GM23338 (cell line): Measurements from ENCODE around the gene MRTO4. TPM values are rescaled to one million over a fixed set of nuclear protein-coding genes. Genes with fewer than 3 reads are reported as not detected.

ENCODE experiments used
- polyA plus RNA-seq: library from polyadenylated mRNA; unstranded; fragments of >200 nt; fragmentation: Nextera tagmentation; extraction: Ambion mirVana; gene quantifications from 2 replicates; pipeline ENCODE4 v1.2.1, GENCODE V29; 2016
- small RNA-seq: library from RNA; depleted of rRNA; stranded (forward); fragments of <200 nt; gene quantifications from one replicate; pipeline ENCODE3, GENCODE V24; 2014; ENCODE audit warnings: low replicate concordance
- total RNA-seq: library from RNA; depleted of rRNA; stranded (reverse); fragments of >200 nt; shearing (Covaris generic); gene quantifications from 2 replicates; pipeline ENCODE4 v1.2.3, GENCODE V29; 2014; rRNA removed

Gene MRTO4
- total and polyA plus RNA-seq, 2 experiments from 2014 or later: 54.2 to 88.5 TPM

Small RNA genes within 50 kb of the gene (small RNA-seq; reads per million reads assigned to genes)
- not detected for gene RNU6-1099P

Other genes starting within 250 kb of the MRTO4 start
- gene UBR4, start 41.5 kb upstream of the MRTO4 start, total RNA-seq: 196 and 230 TPM in 2 replicates
- gene UBR4, start 41.5 kb upstream of the MRTO4 start, polyA plus RNA-seq: 111 TPM in 2 replicates
- gene EMC1, start 281 bp upstream of the MRTO4 start, total RNA-seq: 52.2 and 53.0 TPM in 2 replicates
- gene EMC1, start 281 bp upstream of the MRTO4 start, polyA plus RNA-seq: 17.6 and 18.4 TPM in 2 replicates
- gene AKR7A3, start 37.0 kb downstream of the MRTO4 start, total RNA-seq: 0.14 TPM in 1 of 2 replicates, not detected in the other
- gene AKR7A3, start 37.0 kb downstream of the MRTO4 start, polyA plus RNA-seq: 0.24 and 0.86 TPM in 2 replicates
- 53.6 and 60.0 TPM in 2 replicates for gene AKR7A2, start 60.3 kb downstream of the MRTO4 start, total RNA-seq
- 18.2 and 20.8 TPM in 2 replicates for gene AKR7A2, start 60.3 kb downstream of the MRTO4 start, polyA plus RNA-seq
- gene SLC66A1, start 60.5 kb downstream of the MRTO4 start, total RNA-seq: 19.7 and 24.4 TPM in 2 replicates
- 6.9 and 8.6 TPM in 2 replicates for gene SLC66A1, start 60.5 kb downstream of the MRTO4 start, polyA plus RNA-seq
- gene CAPZB, start 233.7 kb downstream of the MRTO4 start, total RNA-seq: 183 and 195 TPM in 2 replicates
- gene CAPZB, start 233.7 kb downstream of the MRTO4 start, polyA plus RNA-seq: 320 and 348 TPM in 2 replicates